HG03442 (cell line): Measurements from ENCODE around the gene CDKN1C.

Source experiments
- ATAC-seq: cut with Tn5 transposase; IDR thresholded peaks from one replicate; pipeline ENCODE4 v1.9.1; 2021; ENCODE audit warnings: mild to moderate bottlenecking, moderate library complexity; ENCODE audit not compliant: unreplicated experiment

CDKN1C gene

GRCh38 chr11:2870969-2871680 is 14.4 kb downstream of the CDKN1C start:
- ATAC-seq, result no peak

DNA sequence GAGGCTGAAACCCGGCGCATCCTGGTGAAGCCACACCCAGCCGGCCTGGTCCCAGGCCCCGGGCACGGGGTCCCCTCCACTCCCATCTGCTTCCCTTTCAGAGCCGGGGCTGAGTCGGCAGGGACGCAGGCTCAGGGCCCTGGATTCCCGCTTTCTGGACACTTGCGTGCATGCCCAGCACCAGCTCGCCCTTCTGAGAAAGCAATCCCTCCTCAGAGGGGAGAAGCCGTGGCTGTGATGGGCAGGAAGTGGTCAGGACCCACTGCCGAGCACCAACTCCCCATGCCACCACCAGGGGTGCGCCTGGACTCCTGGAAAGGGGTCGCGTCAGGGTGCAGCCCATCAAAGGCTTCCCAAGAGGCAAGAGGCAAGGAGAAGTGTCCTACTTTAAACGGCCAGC is 15.1 kb downstream of the CDKN1C start:
- ATAC-seq, result no peak

GRCh38 chr11:2869561-2870427 is 15.8 kb downstream of the CDKN1C start:
- ATAC-seq, result no peak

DNA sequence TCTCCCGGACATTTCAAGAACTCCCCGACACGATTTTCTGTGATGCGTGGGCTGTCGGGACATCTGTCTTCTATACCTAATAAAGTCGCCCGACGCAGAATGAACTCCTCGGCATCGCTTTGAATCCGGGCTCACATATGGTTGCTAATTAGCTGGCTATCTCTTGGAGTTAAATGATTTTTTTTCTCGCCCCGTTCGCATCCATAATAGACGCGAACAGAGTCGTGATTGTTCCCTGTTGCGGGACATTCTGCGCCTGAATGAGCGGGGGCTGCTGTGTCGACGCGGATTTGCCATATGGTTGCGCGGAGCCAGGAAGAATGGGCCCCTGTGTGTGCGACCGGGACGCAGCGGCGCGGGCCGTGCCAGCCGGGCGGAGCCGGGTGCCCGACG is 16.4 kb downstream of the CDKN1C start:
- no peak for ATAC-seq

DNA sequence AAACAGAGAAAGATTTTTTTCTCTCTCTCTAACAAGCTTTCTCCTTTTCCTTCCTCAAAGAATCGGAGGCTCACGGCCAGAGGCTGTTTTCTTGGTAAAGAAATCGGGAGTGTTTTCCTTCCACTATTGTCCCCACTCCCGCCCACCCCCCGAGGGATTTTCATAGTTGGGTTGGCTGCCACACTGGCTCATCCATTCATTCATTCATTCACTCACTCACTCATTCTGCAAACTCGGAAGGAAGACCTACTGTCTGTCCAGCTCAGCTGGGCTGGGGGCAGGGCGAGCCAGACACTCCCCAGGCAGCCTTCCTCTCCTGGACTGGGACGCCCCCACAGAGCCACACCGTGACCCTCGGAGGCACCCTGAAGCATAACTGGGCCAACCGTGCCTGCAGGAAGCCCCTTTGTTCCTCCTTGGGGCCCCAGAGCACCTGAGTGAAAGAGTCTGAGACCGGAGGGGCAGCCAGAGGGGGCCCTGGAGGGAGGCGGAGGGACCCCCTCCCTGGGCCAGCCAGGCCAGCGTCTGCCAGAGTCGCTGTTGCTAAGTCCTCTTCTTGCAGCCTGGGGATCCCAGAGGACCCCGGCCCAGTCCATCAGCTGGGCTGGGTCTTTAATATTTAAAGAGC is 17.0 kb downstream of the CDKN1C start:
- no peak for ATAC-seq

DNA sequence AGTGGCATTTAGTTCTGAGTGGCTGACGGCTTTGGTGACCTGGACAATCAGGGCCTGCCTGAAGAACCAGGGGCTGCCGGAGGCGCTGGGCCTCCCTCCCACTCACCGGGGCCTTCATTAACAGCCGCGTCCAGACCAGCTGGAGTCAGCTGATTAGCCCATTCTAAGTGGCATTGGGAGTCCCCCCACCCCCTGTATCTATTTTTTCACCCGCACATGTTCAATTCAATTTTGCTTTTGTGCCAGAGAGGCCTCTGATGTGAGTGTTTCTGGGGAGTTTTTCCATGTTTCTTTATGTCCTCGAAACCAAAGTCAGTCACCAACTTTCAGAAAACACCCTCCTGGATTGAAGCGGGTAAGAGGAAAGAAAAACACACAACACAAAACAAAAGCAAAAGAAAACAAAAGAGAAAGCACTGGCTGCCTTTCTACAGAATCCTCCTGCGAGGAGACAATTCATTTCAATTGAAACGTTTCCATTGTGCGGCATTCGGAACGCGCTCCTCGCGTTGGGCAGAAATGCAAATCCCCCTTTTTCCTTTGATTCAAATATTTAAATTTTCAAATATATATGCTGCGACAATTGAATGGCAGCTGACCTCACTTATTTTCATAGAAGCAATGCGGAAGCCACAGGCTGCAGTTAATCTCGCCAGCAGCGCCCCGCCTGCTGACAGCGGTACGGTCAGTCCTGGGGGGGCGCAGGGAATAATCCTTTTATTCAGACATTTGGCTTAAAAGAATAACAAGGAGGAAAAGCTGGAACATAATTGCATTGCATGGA is 17.7 kb downstream of the CDKN1C start:
- ATAC-seq, result no peak

- no peak for ATAC-seq
Observed at GRCh38 chr11:2867142-2867541, 18.4 kb downstream of the CDKN1C start.

DNA sequence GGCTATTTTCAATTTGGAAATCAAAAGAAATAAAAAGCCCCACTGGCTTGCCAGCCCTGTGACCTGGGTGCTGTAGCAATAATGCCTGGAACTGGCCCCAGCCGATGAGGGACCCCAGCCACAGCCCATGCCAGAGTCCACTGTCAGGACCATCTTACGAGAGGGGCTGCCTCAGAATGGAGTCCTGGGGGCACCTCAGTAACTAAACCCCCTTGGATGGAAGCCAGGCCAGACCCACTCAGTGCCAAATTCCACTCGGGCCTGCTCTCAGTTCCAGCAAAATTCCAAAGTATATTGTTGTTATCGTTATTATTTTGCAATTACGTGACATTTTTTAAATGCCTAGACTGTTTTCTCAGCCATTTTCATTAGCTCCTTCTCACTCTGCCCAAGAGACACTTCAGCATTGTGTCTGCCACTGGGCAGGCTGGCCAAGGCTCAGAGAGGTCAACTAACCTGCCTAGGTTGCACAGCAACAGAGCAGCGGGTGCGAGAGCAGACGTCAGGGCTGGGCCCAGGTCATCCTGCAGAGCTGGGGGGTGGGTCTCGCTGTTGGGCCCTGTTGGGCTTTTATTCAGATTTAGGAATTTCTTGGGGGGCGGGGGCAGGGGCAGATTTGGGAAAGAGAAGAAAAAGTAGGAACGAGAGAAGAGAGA is 19.5 kb downstream of the CDKN1C start:
- ATAC-seq, result no peak

DNA sequence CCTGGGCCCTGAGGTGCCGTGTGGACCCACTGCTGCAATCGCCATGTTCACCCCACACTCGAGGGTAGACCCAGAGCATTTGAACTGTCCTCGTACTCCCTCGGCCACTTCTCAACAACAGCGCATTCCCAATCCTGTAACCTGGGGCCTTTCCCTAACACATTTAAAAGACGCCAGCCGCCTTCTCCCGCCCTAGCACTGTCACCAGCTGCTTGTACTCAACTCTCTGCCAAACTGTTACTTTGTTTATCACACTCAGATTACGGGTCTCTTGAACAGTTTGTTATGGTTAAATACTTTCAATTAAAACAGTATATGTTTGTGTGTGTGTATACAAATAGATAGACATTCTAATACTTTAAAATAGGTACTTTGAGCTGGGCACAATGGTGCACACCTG is 20.7 kb downstream of the CDKN1C start:
- no peak for ATAC-seq

- ATAC-seq, result no peak
Observed at GRCh38 chr11:2863276-2863618, 22.3 kb downstream of the CDKN1C start.

DNA sequence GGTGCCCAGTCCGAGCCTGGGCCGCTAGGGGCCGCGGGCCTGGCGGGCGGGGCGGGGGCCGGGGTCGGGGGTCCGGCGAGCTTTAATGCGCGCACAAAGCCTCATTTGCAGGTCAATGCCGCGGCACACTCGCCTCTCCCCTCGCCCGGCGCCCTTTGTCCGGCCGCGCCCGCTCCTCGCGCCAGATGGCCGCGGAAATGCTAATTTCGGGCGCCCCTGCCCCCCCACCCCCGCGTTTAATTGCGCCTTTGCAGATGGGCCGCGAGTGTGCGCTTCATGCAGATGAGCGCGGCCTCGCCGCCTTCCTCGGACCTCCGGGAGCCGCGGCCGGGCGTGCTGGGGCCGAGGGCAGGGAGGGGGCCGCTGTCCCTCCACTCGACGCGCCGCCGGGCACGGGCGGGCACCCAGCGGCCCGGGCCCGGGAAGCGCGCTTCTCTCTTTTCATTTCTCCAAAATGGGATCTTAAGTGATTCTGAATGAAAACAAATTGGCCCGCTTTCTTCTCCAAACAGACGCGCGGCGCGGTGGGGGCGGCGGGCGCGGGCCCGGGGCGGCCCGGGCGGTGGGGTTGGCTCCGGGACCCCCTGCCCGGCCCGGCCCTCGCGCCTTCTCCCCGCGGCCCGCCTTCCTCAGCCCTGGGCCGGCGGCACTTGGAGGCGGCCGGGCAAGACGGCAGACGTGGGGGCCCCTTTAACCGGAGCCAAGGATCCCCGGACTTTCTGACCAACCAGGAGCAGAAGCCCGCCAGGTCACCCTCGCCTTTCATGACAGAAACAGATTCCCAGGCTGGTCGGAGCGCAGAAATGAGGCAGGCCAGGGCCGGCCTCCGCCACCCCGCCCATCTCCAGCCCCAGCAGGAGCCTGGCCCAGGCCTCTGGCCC is 22.9 kb downstream of the CDKN1C start:
- no peak for ATAC-seq

DNA sequence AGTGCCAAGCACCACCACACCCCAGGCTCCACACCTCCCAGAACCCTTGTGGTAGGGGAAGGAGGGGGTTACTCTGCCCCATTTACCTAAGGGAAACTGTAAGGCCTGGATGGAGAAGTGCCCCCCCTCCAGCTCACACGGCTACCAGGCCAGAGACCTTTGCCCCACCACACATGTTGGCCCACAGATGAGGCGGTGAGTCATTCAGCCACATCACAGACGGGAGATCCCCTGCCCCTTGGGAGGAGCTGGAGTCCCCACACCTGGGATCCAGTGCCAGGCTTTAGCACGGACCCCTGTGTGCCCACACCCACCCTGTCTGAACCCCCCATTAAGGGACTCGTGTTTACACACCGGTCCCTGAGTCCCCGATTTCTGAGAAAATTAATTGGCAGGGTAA is 24.9 kb downstream of the CDKN1C start:
- peak; percentile 45 for ATAC-seq

- no peak for ATAC-seq
Observed at GRCh38 chr11:2859699-2860037, 25.9 kb downstream of the CDKN1C start.

GRCh38 chr11:2858995-2859698 is 26.4 kb downstream of the CDKN1C start:
- no peak for ATAC-seq

- ATAC-seq, result no peak
Observed at GRCh38 chr11:2857918-2858317, 27.7 kb downstream of the CDKN1C start.

DNA sequence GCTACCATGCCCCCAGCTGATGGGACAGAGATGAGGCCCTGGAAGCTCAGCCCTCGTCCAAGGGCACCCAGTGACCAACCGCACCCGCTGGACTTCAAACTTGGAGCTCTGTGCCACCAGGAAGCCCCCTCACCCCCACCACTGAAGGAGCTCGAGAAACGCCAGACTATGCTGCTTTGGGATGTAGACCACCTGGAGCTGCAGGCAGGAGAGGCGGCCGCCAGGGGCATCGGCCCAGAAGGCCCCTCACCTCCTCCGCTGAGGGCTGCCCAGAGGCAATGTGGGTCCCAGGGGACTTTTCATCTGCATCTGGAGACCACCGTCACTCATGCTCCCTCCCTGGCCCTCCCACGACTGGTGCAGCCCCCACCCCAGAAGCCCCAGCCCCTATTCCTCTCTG is 28.3 kb downstream of the CDKN1C start:
- no peak for ATAC-seq

- no peak for ATAC-seq
Observed at GRCh38 chr11:2855162-2855561, 30.4 kb downstream of the CDKN1C start.

DNA sequence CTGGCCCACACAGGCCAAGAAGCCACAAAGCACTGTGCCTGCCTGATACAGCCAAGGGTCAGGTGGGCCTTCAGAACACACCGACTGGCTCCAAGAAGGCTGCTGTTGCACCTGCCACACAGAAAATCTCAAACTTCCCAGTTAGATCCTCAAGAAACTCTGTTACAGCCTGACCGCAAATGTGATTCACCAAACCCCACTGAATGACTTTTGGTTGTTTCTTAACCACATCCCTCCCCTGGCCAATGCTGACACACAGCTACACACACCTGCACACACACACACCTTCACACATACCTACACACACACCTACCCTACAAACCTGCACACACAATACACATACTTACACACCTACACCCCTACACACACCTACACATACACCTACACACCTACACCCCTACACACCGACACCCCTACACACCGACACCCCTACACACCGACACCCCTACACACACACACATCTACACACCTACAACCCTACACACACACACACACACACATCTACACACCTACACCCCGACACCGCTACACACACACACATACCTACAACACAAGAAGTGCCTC is 31.5 kb downstream of the CDKN1C start:
- no peak for ATAC-seq

GRCh38 chr11:2853401-2853800 is 32.2 kb downstream of the CDKN1C start:
- no peak for ATAC-seq
